GM21723 (cell line): Measurements from ENCODE around the gene HSD17B14.
A peak's percentile ranks its signal among the peaks of the same experiment; 100 is the strongest.
"Not testable (repeated sequence)": the region's sequence is repeated elsewhere in the genome, so short reads cannot be mapped to it uniquely, and the experiment has no call there.

ENCODE experiments used
- ATAC-seq: cut with Tn5 transposase; IDR thresholded peaks from one replicate; pipeline ENCODE4 v1.9.1; 2021; ENCODE audit warnings: mild to moderate bottlenecking, moderate library complexity; ENCODE audit not compliant: unreplicated experiment

The HSD17B14 gene

DNA sequence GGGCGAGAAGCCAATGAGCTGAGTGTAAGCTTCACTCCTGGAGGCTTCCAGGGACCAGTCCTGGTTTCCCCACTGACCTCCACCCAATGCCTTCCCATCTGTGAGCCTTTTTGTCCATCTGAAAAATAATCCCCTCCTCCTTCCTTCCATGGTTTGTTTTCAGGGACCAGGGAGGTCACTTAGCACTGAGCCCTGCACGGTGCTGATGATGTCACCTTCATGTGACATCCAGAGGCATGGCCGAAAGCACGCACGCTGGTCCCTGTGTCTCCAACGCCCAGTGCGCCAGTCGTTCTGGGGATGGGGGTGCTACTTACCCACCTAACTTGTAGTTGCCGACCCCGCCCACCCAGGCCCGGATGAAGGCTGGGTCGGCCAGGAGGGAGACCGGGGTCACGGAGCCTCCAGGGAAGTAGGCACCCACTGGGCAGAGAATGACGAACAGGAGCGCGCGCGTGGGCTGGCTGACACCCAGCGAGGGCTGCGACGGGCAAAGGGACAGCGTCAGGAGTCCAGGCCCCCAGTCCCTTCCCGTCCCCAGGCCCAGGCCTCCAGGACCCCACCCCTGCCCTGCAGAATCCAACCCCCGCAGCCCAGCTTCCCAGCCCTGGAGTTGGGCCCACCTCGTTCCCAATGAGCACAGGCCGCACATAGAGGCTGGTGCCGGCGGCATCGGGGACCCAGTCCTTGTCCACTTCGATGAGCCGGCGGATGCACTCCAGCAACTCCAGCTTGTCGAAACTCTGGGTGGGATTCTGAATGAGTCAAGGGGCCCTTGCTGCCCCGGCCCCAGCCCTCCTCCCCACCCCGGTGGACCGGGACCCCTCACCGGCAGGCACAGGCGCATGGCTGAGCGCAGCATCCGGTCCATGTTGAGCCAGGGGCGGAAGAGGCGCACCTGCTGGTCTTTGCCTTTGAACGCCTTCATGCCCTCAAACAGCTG is 36.7 kb downstream of the HSD17B14 start:
- no peak for ATAC-seq

DNA sequence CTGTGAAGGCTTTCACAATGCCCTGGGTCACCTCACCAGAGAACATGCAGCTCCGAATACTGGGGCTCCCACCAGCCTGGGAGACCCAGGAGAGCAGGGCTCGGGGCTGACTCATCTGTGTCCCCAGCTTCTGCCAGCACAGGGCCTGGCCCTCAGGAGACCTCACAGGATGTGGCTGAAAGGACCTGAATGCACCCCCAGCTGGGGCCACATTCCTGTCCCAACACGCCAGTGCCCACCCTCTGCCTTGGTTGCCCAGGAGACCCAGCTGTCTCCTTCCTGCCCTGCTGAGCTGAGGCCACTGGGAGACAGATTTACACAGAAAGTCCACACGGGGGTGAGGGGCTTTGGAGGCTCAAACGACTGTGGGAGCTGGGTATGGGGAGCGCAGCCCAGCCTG is 37.4 kb downstream of the HSD17B14 start:
- no peak for ATAC-seq

DNA sequence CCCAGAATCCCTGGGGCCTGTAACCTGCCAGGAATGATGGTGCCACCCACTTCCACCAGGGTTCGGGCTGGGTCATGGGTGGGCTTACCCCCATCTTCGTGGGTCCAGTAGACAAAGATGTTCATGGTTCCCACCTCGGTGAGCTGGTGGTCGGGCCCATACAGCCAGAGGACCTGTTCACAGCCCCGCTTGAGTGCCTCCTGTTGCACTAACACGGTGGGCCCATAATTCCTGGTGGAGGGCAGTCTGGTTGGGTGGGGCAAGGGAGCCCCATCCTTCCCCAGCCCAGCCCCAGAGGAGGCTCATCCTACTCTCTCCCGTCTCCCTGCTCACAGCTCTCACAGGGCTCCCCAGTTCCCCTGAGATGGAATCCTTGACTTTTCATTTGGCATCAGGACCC is 39.2 kb downstream of the HSD17B14 start:
- ATAC-seq, result no peak

DNA sequence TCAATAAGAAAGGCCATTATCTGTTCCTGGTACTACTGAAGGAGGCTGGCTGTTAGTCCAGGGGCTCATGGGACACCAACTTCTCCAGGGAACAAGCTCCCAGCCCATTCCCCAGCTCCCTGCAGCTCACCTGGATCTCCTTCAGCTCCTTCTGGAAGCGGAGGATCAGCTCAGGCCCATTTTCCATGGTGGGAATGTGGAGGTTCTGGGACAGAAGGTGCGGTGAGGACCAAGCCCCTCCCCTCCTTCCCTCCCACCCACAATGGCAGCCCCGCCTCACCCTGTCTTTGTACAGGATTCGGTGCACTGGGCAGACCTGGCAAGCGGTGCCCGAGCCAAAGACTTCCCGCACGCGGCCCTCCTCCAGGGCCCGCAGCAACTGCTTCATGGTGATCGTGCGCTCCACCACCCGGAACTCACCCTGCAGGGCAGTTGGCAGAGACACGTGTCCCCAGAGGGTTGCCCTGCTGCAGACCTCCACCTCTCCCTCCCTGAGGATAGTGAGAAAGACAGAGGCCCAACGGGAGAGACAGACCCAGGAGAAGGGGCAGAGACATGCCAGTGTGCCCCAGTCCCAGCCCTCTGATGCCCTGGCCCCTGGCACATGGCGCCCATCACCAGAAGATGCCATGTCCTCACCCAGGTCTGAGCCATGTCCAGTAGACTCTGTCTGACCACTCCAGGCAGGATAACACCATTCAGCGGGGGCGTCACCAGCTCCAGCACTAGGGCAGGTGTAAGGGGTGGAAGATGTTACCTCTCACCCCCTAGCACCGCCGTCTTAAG is 39.8 kb downstream of the HSD17B14 start:
- no peak for ATAC-seq

DNA sequence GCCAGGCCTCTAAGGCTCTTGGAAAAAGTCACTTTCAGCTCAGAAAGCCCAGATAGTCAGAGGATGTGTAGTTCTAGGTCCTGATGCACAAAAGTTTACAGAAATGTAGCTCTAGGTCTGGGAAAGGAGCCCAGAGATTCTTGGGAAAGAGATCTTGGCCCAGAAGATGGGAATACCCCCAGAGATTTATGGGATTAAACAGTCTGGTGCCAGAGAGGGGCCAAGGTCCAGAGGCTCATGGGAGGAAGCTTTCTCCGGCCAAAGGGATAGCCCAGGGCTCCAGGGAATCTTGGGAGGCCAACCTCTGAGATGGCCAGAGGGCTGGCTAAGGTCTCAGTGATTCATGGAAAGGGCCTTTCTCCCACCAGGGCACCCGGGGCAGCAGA is 40.6 kb downstream of the HSD17B14 start:
- no peak for ATAC-seq

DNA sequence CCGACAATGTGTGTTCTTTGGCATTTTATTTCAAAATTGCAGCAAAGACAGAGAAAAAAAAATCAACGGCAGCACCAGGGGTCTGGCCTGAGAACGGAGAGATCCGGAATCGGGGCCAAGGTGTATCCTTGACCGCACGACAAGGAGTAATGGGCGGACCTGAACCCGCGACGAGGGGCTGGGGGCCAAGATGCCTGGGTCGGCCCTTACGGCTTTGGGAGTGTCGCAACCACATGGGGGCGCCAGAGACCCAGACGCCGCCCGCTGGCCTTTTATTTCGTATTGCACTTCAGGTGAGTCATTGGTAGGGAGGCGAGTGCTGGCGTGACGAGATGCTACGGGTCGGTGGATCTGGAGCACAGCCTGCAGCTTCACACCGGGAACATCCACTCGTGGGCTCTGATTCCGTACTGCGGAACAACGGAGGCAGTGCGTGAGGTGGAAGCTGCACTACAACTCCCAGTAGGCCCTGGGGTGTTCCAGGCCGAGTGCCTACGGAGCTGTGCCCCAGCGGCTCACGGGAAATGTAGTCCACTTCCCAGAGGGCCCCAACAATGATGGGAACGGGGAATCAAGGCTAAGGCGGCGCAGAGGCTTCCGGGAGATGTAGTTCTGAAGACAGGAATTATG is 41.1 kb downstream of the HSD17B14 start:
- peak; percentile 72 for ATAC-seq

DNA sequence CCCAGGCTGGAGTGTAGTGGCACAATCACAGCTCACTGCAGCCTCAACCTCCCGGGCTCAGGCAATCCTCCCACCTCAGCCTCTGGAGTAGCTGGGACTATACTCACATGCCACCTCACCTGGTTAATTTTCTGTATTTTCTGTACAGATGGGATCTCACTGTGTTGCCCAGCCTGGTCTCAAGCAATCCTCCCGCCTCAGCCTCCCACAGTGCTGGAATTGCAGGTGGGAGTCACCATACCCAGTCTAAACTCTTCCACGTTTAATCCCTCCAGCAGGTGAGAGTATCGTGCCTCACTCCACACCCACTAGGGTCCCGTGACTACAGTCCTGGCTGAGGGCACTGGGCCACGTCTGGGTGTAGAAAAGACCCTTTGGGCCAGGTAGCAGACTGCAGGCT is 42.0 kb downstream of the HSD17B14 start:
- ATAC-seq, result no peak

DNA sequence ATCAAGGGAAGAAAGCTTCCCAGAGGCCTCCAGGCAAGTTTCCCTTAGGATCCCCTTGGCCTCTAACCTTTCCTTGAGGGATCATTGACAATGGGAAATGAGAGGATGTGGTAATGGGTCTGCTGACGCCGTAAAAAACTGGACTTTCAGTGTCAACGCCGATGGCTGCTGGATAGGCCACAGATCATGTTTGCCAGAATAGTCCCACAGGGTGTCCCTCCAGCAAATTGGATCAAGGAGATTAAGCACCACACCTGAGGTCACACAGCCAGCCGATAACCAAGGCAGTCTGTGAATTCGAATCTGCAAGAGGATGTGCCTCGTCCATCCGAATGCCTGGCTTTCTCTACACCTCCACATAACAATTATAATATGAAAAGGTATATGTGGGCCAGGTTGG is 43.0 kb downstream of the HSD17B14 start:
- ATAC-seq, result no peak

DNA sequence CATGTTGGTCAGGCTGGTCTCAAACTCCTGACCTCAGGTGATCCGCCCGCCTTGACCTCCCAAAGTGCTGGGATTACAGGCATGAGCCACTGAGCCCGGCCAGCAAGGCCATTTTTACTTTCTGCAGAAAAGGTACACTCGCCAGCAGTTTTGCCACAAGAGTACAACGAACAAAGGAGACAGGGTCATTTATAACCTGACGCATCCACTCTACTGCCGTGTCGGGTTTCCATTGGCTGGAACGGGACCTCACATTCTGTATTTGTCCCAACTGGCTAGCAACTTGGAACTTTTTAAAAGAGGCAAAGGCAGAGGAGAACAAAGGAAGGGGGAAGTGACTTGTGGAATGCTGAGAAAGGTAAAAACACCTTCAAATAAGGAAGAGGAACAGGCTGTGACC is 49.0 kb downstream of the HSD17B14 start:
- not testable (repeated sequence) for ATAC-seq

DNA sequence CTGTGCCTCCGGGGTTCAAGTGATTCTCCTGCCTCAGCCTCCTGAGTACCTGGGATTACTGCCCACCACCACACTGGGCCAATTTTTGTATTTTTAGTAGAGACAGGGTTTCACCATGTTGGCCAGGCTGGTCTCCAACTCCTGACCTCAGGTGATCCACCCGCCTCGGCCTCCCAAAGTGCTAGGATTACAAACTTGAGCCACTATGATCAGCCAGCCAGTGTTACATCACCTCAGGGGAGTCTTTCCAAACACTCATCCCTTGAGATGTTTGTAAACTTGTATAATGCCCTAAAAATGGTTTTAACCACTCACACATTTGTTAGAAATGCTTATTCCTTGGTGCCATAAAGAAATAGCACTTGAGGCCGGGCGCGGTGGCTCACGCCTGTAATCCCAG is 49.9 kb downstream of the HSD17B14 start:
- not testable (repeated sequence) for ATAC-seq

DNA sequence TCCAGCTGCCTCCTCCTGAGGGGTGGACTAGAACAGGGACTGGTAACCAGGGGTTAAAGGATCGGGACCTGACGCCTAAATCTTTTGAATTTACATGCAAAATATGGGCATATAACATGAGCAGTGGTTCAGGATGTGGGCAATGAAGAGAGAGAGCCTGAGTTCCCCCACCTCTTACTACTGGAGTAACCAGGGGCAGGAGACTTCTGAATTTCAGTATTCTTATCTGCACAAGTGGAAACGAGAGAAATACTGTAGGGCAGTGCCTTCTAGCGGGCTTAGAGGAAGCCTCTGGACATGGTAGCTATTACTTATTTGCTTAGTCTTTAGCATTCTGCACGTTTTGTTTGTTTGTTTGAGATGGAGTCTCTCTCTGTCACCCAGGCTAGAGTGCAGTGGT is 51.8 kb downstream of the HSD17B14 start:
- ATAC-seq, result no peak

DNA sequence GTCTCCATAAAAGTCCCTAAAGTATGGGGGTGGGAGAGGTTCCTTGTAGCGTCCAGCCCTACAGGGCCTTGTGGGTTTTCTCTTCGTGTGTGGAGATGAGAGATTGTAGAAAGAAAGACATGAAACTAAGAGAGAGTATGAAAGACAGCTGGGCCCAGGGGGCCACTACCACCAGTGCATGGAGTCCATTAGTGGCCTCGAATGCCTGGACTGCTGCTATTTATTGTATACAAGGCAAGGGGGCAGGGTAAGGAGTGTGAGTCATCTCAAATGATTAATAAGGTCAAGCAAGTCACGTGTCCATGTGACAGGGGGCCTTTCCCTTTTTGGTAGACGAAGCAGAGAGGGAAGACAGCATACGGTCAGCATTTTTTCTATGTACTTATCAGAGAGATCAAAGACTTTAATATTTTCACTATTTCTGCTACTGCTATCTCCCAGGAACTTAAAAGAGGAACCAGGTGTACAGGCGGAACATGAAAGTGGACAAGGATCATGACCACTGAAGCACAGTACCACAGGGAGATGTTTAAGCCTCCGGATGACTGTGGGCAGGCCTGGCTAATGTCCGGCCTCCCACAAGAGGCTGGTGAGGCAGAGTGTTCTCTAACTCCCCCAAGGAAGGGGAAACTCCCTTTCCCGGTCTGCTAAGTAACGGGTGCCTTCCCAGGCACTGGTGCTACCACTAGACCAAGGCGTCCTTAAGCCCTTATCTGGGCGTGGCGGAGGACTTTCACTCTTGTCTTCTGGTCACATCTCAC is 55.5 kb downstream of the HSD17B14 start:
- ATAC-seq, result no peak

DNA sequence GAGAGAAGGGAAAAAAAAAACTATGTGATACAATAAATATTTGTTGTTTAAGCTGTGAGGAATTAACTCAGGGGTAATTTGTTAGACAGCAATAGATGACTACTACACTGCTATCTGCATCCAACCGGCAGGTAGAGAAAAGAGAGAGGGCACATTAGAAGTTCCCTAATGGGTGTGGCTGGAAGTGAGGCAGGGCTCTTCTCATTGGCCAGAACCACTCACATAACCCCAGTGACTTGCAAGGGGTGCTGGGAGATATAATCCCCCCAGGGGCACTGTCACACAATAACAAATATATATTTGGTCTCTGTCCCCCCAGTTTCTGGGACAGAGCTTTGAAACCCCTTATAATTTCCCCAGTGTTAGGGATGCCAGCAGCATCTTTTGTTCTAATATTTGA is 56.7 kb downstream of the HSD17B14 start:
- ATAC-seq, result no peak

DNA sequence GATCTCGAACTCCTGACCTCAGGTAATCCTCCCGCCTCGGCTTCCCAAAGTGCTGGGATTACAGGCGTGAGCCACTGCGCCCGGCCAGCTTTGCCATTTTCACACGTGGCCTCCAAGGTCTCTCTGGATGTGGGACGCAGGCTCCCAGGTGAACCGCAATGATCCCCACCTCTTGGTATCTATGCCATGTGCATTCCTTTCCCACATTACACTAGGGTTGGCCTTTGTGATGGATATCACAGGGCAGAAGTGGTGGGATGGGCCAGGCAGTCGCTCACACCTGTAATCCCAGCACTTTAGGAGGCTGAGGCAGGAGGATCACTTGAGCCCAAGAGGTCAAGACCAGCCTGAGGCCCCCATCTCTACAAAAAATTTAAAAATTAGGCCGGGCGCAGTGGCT is 58.6 kb downstream of the HSD17B14 start:
- no peak for ATAC-seq

DNA sequence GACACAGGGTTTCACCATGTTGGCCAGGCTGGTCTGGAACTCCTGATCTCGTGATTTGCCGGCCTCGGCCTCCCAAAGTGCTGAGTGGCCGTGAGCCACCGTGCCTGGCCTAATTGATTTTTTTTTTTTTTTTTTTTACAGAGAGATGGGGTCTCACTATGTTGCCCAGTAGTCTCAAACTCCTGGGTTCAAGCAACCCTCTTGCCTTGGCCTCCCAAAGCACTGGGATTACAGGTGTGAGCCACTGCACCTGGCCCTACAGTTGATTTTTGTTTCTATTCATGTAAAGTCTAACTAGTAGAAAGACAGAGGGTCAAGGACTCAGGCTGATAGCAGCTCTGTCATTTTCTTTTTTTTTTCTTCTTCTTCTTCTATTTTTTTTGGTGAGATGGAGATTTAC is 59.2 kb downstream of the HSD17B14 start:
- ATAC-seq, result no peak

DNA sequence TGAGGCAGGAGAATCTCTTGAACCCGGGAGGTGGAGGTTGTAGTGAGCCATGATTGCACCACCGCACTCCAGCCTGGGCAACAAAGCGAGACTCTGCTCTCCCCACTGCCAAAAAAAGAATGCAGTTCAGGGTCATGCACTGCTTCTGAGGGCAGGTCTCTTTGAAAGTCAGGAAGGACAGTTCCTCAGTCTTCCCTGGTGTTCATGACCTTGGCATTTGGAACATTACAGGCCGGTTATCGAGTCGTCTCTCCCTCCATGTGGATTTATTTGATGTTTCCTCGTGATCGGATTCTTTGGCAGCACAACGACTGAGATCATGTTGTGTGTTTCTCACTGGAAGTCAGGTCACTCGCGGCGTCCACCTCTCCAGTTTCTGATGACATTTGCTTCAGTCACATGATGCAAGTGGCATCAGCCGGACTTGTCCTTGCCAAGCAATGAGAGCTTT is 63.8 kb downstream of the HSD17B14 start:
- no peak for ATAC-seq

DNA sequence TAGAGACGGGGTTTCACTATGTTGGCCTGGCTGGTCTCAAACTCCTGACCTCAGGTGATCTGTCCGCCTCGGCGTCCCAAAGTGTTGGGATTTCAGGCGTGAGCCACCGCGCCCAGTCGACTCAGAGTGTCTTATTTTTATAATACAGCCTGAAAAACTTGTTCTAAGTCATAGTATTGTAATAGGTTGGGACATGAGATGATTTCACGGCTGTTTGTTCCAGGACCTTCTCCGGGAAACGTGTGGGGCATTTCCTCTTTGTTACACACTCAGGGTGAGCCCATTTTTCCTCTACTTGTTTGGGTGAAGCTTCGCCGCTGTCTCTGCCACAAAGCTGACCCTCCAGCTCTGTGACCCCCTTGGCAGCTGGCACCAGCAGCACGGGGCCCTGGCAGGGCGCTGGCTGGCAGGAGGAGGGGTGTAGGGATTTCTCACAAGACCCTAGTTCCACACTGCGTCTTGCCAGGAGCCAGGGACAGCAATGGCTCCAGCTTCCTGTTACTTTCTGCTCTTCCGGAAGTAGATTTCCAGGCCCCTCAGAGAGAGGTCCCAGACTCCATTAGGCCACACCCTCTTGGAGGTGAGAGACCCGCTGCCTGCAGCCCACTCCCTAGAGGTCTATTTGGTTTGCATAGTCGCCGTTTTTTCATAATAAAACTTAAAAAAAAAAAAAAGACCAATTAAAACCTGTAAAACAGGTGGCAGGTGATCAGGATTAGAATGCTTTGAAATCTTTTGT is 65.4 kb downstream of the HSD17B14 start:
- no peak for ATAC-seq

DNA sequence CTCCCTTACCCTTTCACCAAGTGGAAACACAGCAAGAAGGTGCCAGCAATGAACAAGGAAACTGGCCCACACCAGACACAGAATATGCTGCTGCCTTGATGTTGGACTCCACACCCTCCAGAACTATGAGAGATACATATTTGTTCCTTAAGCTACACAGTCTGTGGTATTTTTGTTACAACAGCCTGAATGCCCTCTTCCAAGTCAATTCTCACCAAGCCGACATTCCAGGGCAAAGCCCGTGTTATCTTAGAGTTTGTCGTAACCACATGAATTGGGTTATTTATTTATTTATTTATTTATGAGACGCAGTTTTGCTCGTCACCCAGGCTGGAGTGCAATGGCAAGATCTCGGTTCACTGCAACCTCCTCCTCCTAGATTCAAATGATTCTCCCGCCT is 66.0 kb downstream of the HSD17B14 start:
- ATAC-seq, result no peak

DNA sequence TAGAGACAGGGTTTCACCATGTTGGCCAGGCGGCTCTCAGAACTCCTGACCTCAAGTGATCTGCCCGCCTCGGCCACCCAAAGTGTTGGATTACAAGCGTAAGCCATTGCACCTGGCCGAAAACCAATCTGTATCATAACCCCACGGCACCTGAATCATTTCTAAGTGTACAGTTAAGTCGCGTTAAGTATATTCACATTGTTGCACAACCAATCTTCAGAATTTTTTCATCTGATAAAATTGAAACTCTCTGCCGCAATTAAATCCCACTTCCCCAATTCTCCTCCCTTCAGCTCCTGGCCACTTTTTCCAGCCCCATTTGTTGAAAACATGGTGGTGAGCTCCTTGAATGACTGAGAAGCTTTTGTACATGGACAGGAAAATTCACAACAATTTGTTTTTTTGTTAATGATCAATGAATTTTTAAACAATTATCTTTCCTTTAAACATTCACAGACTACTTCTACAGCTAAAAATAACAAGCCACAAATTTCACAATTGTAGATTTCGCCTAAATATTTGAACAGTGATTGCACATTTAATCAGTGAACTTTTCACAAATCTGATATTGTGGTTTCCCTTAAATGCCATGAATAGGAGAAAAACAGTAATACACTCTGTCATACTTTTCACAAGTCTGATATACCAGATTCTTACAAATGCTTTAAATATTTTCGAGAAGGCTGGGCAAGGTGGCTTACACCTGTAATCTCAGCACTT is 67.1 kb downstream of the HSD17B14 start:
- ATAC-seq, result no peak
